H1 (cell line): ENCODE measurements around the gene HACD2. TPM values are rescaled to one million over a fixed set of nuclear protein-coding genes. Genes with fewer than 3 reads are reported as not detected.

Experiments
- CTCF ChIA-PET: fragments of 300-600 bp; sonication (Branson Sonifier 250); formaldehyde crosslinking; loops from one replicate; lab custom pipeline; 2021; ENCODE audit not compliant: partially characterized antibody; lab: Charles Lee
- POLR2A ChIA-PET: fragments of 300-600 bp; sonication (Branson Sonifier 250); formaldehyde crosslinking; loops from one replicate; lab custom pipeline; 2021; ENCODE audit warnings: inconsistent platforms; ENCODE audit not compliant: partially characterized antibody; lab: Charles Lee
- DNase-seq, 2 experiments: peaks; one replicate each; pipeline versions ENCODE4 v3.0.0 to v3.0.0-alpha.2; 2010 to 2022; ENCODE audit warnings: low spot score in 2 of 2, low read depth in 1 of 2, mixed read lengths in 1 of 2
- FAIRE-seq: peaks from 2 replicates; lab custom pipeline; 2011; peaks lifted over from hg19 to GRCh38; lab: Jason Lieb, UNC
- H2AFZ ChIP-seq: 2 replicates; pipeline ENCODE4 v1.8.1; 2012; ENCODE audit warnings: low read length, inconsistent platforms
- H2AK5ac ChIP-seq: 2 replicates; pipeline ENCODE4 v1.6.1; 2013; ENCODE audit warnings: low read depth, low read length
- H2BK120ac ChIP-seq: replicated peaks from 2 replicates; pipeline ENCODE3; 2013; ENCODE audit warnings: low read depth, low read length, inconsistent platforms
- H2BK12ac ChIP-seq: 2 replicates; pipeline ENCODE4 v1.6.1; 2013; ENCODE audit warnings: low read depth, low read length
- H2BK15ac ChIP-seq: 2 replicates; pipeline ENCODE4 v1.6.1; 2013; ENCODE audit warnings: low read length
- H2BK20ac ChIP-seq: 2 replicates; pipeline ENCODE4 v1.6.1; 2013; ENCODE audit warnings: low read length
- H2BK5ac ChIP-seq: 2 replicates; pipeline ENCODE4 v1.6.1; 2013; ENCODE audit warnings: low read depth, low read length
- H3K14ac ChIP-seq: 2 replicates; pipeline ENCODE4 v1.6.1; 2013; ENCODE audit warnings: inconsistent platforms; ENCODE audit not compliant: insufficient read length
- H3K18ac ChIP-seq: 2 replicates; pipeline ENCODE4 v1.6.1; 2013; ENCODE audit warnings: low read length; ENCODE audit errors: extremely low read depth
- H3K23ac ChIP-seq: 2 replicates; pipeline ENCODE4 v1.6.1; 2013; ENCODE audit warnings: inconsistent platforms; ENCODE audit not compliant: insufficient read length
- H3K23me2 ChIP-seq: 2 replicates; pipeline ENCODE4 v1.6.1; 2013; ENCODE audit warnings: low read depth, low read length
- H3K27ac ChIP-seq: 2 replicates; pipeline ENCODE4 v1.6.1; 2011; ENCODE audit warnings: low read depth, low read length, inconsistent platforms
- H3K27me3 ChIP-seq, 4 experiments: replicated peaks in 1 of 4; 1 replicate in 1 of 4; 2 replicates in 3 of 4; pipeline versions ENCODE4 v1.6.1 to v1.8.1; 2011 to 2013; ENCODE audit warnings: low read length in 3 of 4, mild to moderate bottlenecking in 3 of 4, inconsistent platforms in 2 of 4, mixed read lengths in 2 of 4, moderate library complexity in 1 of 4; ENCODE audit not compliant: control insufficient read depth in 3 of 4, insufficient read depth in 3 of 4; ENCODE audit errors: extremely low read depth in 1 of 4
- H3K36me3 ChIP-seq, 4 experiments: 2 replicates each; pipeline versions ENCODE4 v1.6.1 to v1.8.1; 2011 to 2013; ENCODE audit warnings: mild to moderate bottlenecking in 4 of 4, low read length in 3 of 4, moderate library complexity in 2 of 4, control low read depth in 1 of 4, inconsistent platforms in 1 of 4; ENCODE audit not compliant: insufficient read depth in 4 of 4, control insufficient read depth in 2 of 4
- H3K4ac ChIP-seq: replicated peaks from 2 replicates; pipeline ENCODE3; 2013; ENCODE audit warnings: low read length, low read depth, mixed read lengths, inconsistent platforms; ENCODE audit not compliant: insufficient read length
- H3K4me1 ChIP-seq, 4 experiments: replicated peaks in 1 of 4; 1 replicate in 1 of 4; 2 replicates in 3 of 4; pipeline versions ENCODE4 v1.6.1 to v1.8.1; 2011 to 2013; ENCODE audit warnings: low read length in 3 of 4, inconsistent platforms in 2 of 4, mixed read lengths in 1 of 4; ENCODE audit not compliant: insufficient read depth in 4 of 4, control insufficient read depth in 3 of 4
- H3K4me2 ChIP-seq, 2 experiments: 2 replicates each; pipeline versions ENCODE4 v1.6.1 to v1.8.1; 2011 to 2013; ENCODE audit warnings: low read depth in 2 of 2, low read length in 2 of 2, control low read depth in 1 of 2, inconsistent platforms in 1 of 2, mild to moderate bottlenecking in 1 of 2; ENCODE audit not compliant: insufficient read depth in 1 of 2
- H3K4me3 ChIP-seq, 4 experiments: fragments of 200-600, 300-600 bp in 1 of 4; sonication (generic), shearing (Covaris generic), sonication (Bioruptor Twin) in 1 of 4; 2 replicates each; pipeline versions ENCODE4 v1.5.1 to v1.8.1; 2011 to 2016; ENCODE audit warnings: low read length in 4 of 4, low read depth in 3 of 4, control low read depth in 2 of 4, inconsistent platforms in 2 of 4, mild to moderate bottlenecking in 2 of 4, mixed read lengths in 1 of 4, moderate library complexity in 1 of 4; ENCODE audit not compliant: insufficient read depth in 2 of 4; ENCODE audit errors: extremely low read depth in 1 of 4
- H3K56ac ChIP-seq: replicated peaks from 2 replicates; pipeline ENCODE3; 2013; ENCODE audit warnings: low read depth, mild to moderate bottlenecking, mixed read lengths, low read length, inconsistent platforms; ENCODE audit not compliant: insufficient read length
- H3K79me1 ChIP-seq: 2 replicates; pipeline ENCODE4 v1.6.1; 2013; ENCODE audit warnings: low read depth, low read length, control low read depth
- H3K79me2 ChIP-seq, 2 experiments: 2 replicates each; pipeline versions ENCODE4 v1.6.1 to v1.8.1; 2012 to 2013; ENCODE audit warnings: low read length in 2 of 2, mild to moderate bottlenecking in 2 of 2, inconsistent platforms in 1 of 2; ENCODE audit not compliant: insufficient read depth in 2 of 2, control insufficient read depth in 1 of 2
- H3K9ac ChIP-seq, 4 experiments: replicated peaks in 1 of 4; 1 replicate in 1 of 4; 2 replicates in 3 of 4; pipeline versions ENCODE4 v1.6.1 to v1.8.1; 2011 to 2013; ENCODE audit warnings: low read depth in 3 of 4, low read length in 3 of 4, control low read depth in 2 of 4, mild to moderate bottlenecking in 2 of 4, moderate library complexity in 2 of 4, inconsistent platforms in 1 of 4; ENCODE audit errors: extremely low read depth in 1 of 4
- H3K9me3 ChIP-seq, 2 experiments: 2 replicates each; pipeline versions ENCODE4 v1.6.1 to v1.8.1; 2012 to 2013; ENCODE audit warnings: mild to moderate bottlenecking in 2 of 2, moderate library complexity in 2 of 2, control low read depth in 1 of 2, inconsistent platforms in 1 of 2, low read depth in 1 of 2, low read length in 1 of 2, mixed read lengths in 1 of 2; ENCODE audit not compliant: insufficient read depth in 2 of 2
- H4K20me1 ChIP-seq, 2 experiments: replicated peaks in 1 of 2; 2 replicates each; pipeline versions ENCODE3 to v1.8.1; 2011 to 2013; ENCODE audit warnings: inconsistent platforms in 2 of 2, low read length in 2 of 2, mild to moderate bottlenecking in 1 of 2; ENCODE audit not compliant: insufficient read depth in 2 of 2, control insufficient read depth in 1 of 2
- H4K5ac ChIP-seq: 2 replicates; pipeline ENCODE4 v1.6.1; 2013; ENCODE audit warnings: low read length, low read depth, mixed read lengths, inconsistent platforms; ENCODE audit not compliant: insufficient read length
- H4K8ac ChIP-seq: 2 replicates; pipeline ENCODE4 v1.8.0; 2013; ENCODE audit warnings: mild to moderate bottlenecking, moderate library complexity, low read length, inconsistent platforms; ENCODE audit not compliant: insufficient read depth; ENCODE audit errors: extremely low read depth
- H4K91ac ChIP-seq: replicated peaks from 2 replicates; pipeline ENCODE3; 2013; ENCODE audit warnings: low read length, mixed read lengths, inconsistent platforms; ENCODE audit not compliant: insufficient read length
- CEBPB ChIP-seq: IDR thresholded peaks from 2 replicates; pipeline ENCODE4 v1.6.1; 2012; ENCODE audit warnings: low read depth, low read length
- EZH2 ChIP-seq: fragments of 200-600 bp; sonication (generic); IDR thresholded peaks from 2 replicates; pipeline ENCODE4 v1.7.1; 2012; ENCODE audit warnings: low read depth, mild to moderate bottlenecking, moderate library complexity, low read length, inconsistent platforms; ENCODE audit not compliant: severe bottlenecking
- GTF2F1 ChIP-seq: IDR thresholded peaks from 2 replicates; pipeline ENCODE4 v1.6.1; 2012; ENCODE audit warnings: low read depth, low read length, improper control_type of control experiment, borderline replicate concordance
- HDAC6 ChIP-seq: IDR thresholded peaks from one replicate; pipeline ENCODE4 v1.7.1; 2012; ENCODE audit warnings: low read depth, mild to moderate bottlenecking, inconsistent platforms, low read length, moderate library complexity
- JUND ChIP-seq: IDR thresholded peaks from 2 replicates; pipeline ENCODE4 v1.6.1; 2011; ENCODE audit warnings: mild to moderate bottlenecking, improper control_type of control experiment, low read length
- MAFK ChIP-seq: IDR thresholded peaks from 2 replicates; pipeline ENCODE4 v1.6.1; 2012; ENCODE audit warnings: low read depth, mild to moderate bottlenecking, improper control_type of control experiment, low read length
- RBBP5 ChIP-seq: IDR thresholded peaks from 2 replicates; pipeline ENCODE4 v1.7.1; 2012; ENCODE audit warnings: low read depth, mild to moderate bottlenecking, inconsistent platforms, low read length, moderate library complexity, borderline replicate concordance
- SIN3A ChIP-seq, 2 experiments: IDR thresholded peaks in 1 of 2; conservative IDR thresholded peaks in 1 of 2; 2 replicates each; pipeline ENCODE4 v1.6.1; 2011 to 2012; ENCODE audit warnings: low read length in 2 of 2, improper control_type of control experiment in 1 of 2, low read depth in 1 of 2, mild to moderate bottlenecking in 1 of 2
- SP2 ChIP-seq: IDR thresholded peaks from 2 replicates; pipeline ENCODE4 v1.6.1; 2012; ENCODE audit warnings: mild to moderate bottlenecking, low read length, inconsistent platforms
- TBP ChIP-seq: IDR thresholded peaks from 2 replicates; pipeline ENCODE4 v1.6.1; 2011; ENCODE audit warnings: low read depth, low read length, improper control_type of control experiment
- TEAD4 ChIP-seq: IDR thresholded peaks from 2 replicates; pipeline ENCODE4 v1.6.1; 2012; ENCODE audit warnings: low read depth, low read length, inconsistent platforms, mixed read lengths
- WGBS, 2 experiments: shearing (Covaris generic) in 1 of 2; methylation state at CpG; one replicate each; pipeline versions ENCODE4 v1.1.6 to v1.1.7; 2013 to 2015; ENCODE audit warnings: low lambda C conversion rate in 2 of 2, mixed read lengths in 2 of 2, inconsistent platforms in 1 of 2, low coverage in 1 of 2, missing lambda C conversion rate in 1 of 2; ENCODE audit not compliant: insufficient replicate concordance in 2 of 2, insufficient coverage in 1 of 2, insufficient read length in 1 of 2; ENCODE audit errors: extremely low coverage in 1 of 2, missing lambda C conversion rate in 1 of 2; 5-methylcytosine and 5-hydroxymethylcytosine counted together
- polyA plus RNA-seq, 7 experiments: library from polyadenylated mRNA; depleted of rRNA in 3 of 7; stranded (reverse) in 5 of 7; unstranded in 2 of 7; fragments of >200 nt in 5 of 7; fragments of 200-250 nt in 2 of 7; gene quantifications; 1 replicate in 5 of 7; 2 replicates in 1 of 7; 4 replicates in 1 of 7; pipeline versions ENCODE4 v1.2.1 to v1.2.3, GENCODE V29; 2011 to 2013; ENCODE audit warnings: missing spikeins in 2 of 7, mixed read lengths in 2 of 7
- total RNA-seq: library from RNA; stranded (reverse); fragmentation: NEBNext Ultra II Directional; extraction: Animal tissue kit (Norgen Biotek cat#: 25700); gene quantifications from 2 replicates; pipeline ENCODE4 v1.2.1, GENCODE V29; 2021

Gene HACD2
- total and polyA plus RNA-seq, 2 of the 8 experiments (the other 6 are each of a cell fraction or from before 2014, with no cell fraction given): 24.9 to 31.2 TPM

DNA sequence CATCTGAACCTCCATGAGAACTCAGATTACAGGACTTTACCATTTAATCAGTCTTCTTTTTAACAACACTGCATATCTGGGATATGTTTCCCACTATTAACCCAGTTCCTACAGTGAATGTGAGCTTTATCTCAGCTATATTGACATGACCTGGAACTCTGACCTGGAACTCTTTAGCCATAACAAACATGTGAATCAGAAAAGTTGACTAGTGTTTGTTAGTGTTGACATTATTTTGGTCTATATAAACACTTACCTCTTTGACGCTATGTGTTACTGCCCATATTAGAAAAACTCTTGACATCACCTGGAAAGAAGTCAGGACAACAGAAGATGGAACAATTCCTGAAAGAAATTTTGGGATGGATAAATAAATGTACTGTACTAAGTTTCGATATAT is 56.7 kb downstream of the HACD2 start:
- Histone ChIP-seq H3K4me3 (no peak overlapping the region), H4K91ac (no peak overlapping the region), H2BK20ac (no peak overlapping the region), H2AFZ (no peak overlapping the region), H3K27me3 (no peaks in the 10 kb centered on the region), H3K4me2 (no peak overlapping the region), H3K18ac (no peak overlapping the region), H3K23me2 (no peaks in the 10 kb centered on the region), H2BK15ac (no peak overlapping the region), H3K14ac (no peak overlapping the region), H3K9me3 (no peaks in the 10 kb centered on the region), H3K23ac (no peak overlapping the region), H3K56ac (no peak overlapping the region), H2AK5ac (no peak overlapping the region), H3K36me3 (peaks cover 0 to 3% (median 1%) of the 10 kb centered on the region in 4 experiments; a peak in 2 of 8 replicates), H2BK120ac (no peak overlapping the region), H4K5ac (no peak overlapping the region), H3K79me1 (no peaks in the 10 kb centered on the region), H4K20me1 (no peaks in the 10 kb centered on the region), H3K4me1 (no peaks in the 10 kb centered on the region), H4K8ac (no peak overlapping the region), H2BK5ac (no peak overlapping the region), H2BK12ac (no peak overlapping the region), H3K4ac (no peak overlapping the region), H3K79me2 (no peaks in the 10 kb centered on the region), H3K9ac (no peak overlapping the region), H3K27ac (no peak overlapping the region)
- CTCF ChIA-PET: interaction anchor here (0.5 to 0.6 kb wide), 2 partner anchors 26 to 452 kb away, joined by 3 read pairs; no protein-coding TSS in a partner anchor
- POLR2A ChIA-PET: no interaction called here
- DNase-seq: no peak
- WGBS, 2 experiments: 94% methylated on average over 2 of the region's 2 CpGs; no CpG with 5 or more reads in 1 of the 2 experiments
- no peak for FAIRE-seq
- TF ChIP-seq TBP: no peak
- TF ChIP-seq HDAC6: no peak
- TF ChIP-seq SP2: no peak
- TF ChIP-seq TEAD4: no peak
- TF ChIP-seq EZH2: no peak
- TF ChIP-seq RBBP5: no peak
- no peak for TF ChIP-seq SIN3A (conservative IDR thresholded peaks at IDR 0.05 in 1 of 2, IDR thresholded peaks at IDR 0.05 in 1 of 2; ENCODE audit: low read depth in 1 of 2, low read length in 2 of 2)
- no peak for TF ChIP-seq MAFK
- no peak for TF ChIP-seq JUND
- no peak for TF ChIP-seq GTF2F1
- TF ChIP-seq CEBPB: no peak
